ENCODE measurements around the gene CDC7.

GRCh38 chr1:91537281-91537986 is 36.8 kb downstream of the CDC7 start:
- TF ChIP-seq ZNF384 (IDR thresholded peaks at IDR 0.05) (no peak), SP1 (IDR thresholded peaks at IDR 0.05) (no peak), TARDBP (IDR thresholded peaks at IDR 0.05) (no peak), FOXM1 (IDR thresholded peaks at IDR 0.05; ENCODE audit: borderline replicate concordance) (no peak), FOXA1 (IDR thresholded peaks at IDR 0.05) (no peak), ARNT (IDR thresholded peaks at IDR 0.05) (no peak)
